ES-I3 (cell line): Measurements from ENCODE around the gene TDRD6.

Source experiments
- H3K36me3 ChIP-seq: 2 replicates; pipeline ENCODE4 v1.6.1; 2013; ENCODE audit warnings: mild to moderate bottlenecking, low read length, control low read depth, moderate library complexity; ENCODE audit not compliant: insufficient read depth
- H3K4me1 ChIP-seq: 2 replicates; pipeline ENCODE4 v1.6.1; 2013; ENCODE audit warnings: mild to moderate bottlenecking, control low read depth, low read length; ENCODE audit not compliant: insufficient read depth
- H3K9ac ChIP-seq: 2 replicates; pipeline ENCODE4 v1.6.1; 2013; ENCODE audit warnings: low read depth, mild to moderate bottlenecking, low read length, moderate library complexity
- H3K9me3 ChIP-seq: 2 replicates; pipeline ENCODE4 v1.6.1; 2013; ENCODE audit warnings: mild to moderate bottlenecking, low read length, moderate library complexity; ENCODE audit not compliant: control insufficient read depth, insufficient read depth

The TDRD6 gene

GRCh38 chr6:46655803-46656202 is 31.9 kb upstream of the TDRD6 start:
- Histone ChIP-seq H3K36me3 (no peaks in the 10 kb centered on the region), H3K9me3 (no peaks in the 10 kb centered on the region), H3K9ac (no peak overlapping the region), H3K4me1 (no peaks in the 10 kb centered on the region)

DNA sequence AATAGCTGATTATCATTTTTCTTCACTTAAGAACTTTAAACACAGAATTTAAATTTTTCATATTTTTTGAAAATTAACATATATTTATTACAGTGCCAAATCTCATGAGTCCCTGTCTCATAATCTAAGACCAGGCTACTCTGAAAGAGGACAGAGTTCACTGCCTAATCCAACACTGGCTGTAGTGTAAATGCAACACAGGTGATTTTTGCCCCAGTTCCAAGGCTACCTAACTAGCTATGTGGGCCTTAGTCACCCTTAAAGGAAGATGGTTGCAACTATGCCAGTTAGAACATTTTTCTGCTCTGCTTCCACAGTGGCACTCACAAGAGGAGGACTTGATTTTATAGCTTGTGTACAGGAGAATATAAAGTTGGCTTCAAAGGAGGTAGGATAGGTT is 30.0 kb upstream of the TDRD6 start:
- Histone ChIP-seq H3K36me3 (no peaks in the 10 kb centered on the region), H3K9me3 (no peaks in the 10 kb centered on the region), H3K9ac (no peak overlapping the region), H3K4me1 (no peaks in the 10 kb centered on the region)

- H3K36me3 ChIP-seq, result no peaks in the 10 kb centered on the region
- no peak overlapping the region for H3K9ac ChIP-seq
- no peaks in the 10 kb centered on the region for H3K4me1 ChIP-seq
- H3K9me3 ChIP-seq, result no peaks in the 10 kb centered on the region
These were observed 26.2 kb upstream of the TDRD6 start for GRCh38 chr6:46661483-46661882.

GRCh38 chr6:46667377-46667776 is 20.3 kb upstream of the TDRD6 start:
- H3K9ac ChIP-seq, result no peak overlapping the region
- H3K36me3 ChIP-seq, result no peaks in the 10 kb centered on the region
- no peaks in the 10 kb centered on the region for H3K9me3 ChIP-seq
- H3K4me1 ChIP-seq, result no peaks in the 10 kb centered on the region

DNA sequence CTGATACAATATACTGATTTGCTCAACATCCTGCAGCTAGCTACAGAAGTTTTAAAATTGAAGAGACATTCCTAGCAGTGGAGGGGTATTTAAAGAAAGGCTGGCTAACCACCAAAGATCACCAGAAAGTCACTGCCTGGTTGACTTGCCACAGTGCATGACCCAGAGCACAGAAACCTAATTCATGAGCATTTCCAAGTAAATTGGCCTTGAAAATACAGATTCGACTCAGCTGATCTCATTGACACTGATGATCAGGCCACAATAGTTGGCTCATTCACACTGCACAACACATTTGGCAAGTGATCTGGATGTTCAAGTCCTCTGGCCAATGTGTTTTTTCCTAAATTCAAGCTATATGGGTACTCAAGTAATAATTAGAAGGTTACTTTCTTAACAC is 13.3 kb upstream of the TDRD6 start:
- Histone ChIP-seq H3K36me3 (no peaks in the 10 kb centered on the region), H3K9ac (no peak overlapping the region), H3K9me3 (no peaks in the 10 kb centered on the region), H3K4me1 (peaks cover 7% of the 10 kb centered on the region; the same call in 1 of the 2 replicates)

DNA sequence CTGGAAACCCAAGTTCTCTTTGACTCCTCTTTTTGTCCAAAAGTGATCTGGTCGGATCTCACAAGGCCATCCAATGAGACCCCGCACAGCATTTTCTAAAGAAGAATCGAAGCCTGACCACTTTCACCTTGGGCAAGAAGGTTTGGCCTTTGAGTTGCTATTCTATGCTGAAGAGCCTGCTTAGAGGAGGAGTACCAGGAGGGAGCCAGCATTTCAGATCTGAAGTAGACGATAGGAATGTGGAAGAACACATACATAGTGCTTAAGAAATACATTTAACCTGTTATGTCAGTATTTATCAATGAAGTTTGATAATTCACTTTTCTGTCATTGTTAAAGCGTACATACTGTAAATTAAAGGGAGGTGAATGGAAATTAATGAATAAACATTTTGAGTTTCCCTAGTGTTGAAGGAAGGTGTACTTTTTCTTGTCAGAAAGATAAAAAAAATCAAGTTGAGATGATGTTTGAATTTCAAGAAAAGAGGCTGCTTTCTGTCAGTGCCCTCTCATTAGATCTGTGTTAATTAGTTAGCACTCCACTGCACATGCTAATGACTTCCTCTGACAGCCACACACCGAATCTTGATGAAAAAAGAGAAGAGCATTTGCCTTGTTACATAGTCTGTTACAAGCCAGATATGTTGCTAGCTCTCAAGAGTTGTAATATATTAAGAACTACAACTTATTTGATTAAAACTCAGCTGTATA is 10.9 kb upstream of the TDRD6 start:
- no peaks in the 10 kb centered on the region for H3K36me3 ChIP-seq

GRCh38 chr6:46677314-46677654 is 10.4 kb upstream of the TDRD6 start:
- no peaks in the 10 kb centered on the region for H3K9me3 ChIP-seq
- no peak overlapping the region for H3K9ac ChIP-seq
- H3K4me1 ChIP-seq, result peaks cover 7% of the 10 kb centered on the region; the same call in 1 of the 2 replicates
- no peaks in the 10 kb centered on the region for H3K36me3 ChIP-seq

More for the DNA sequence above, 10.9 kb upstream of the TDRD6 start:
- Histone ChIP-seq H3K9ac (no peak overlapping the region), H3K9me3 (no peaks in the 10 kb centered on the region), H3K4me1 (peaks cover 7% of the 10 kb centered on the region; the same call in 1 of the 2 replicates)

GRCh38 chr6:46684771-46685170 is 2.9 kb upstream of the TDRD6 start:
- Histone ChIP-seq H3K9me3 (no peaks in the 10 kb centered on the region), H3K36me3 (no peaks in the 10 kb centered on the region), H3K4me1 (no peaks in the 10 kb centered on the region), H3K9ac (no peak overlapping the region)

GRCh38 chr6:46688117-46688965 is 656 bp downstream of the TDRD6 start:
- Histone ChIP-seq H3K36me3 (no peaks in the 10 kb centered on the region), H3K9me3 (no peaks in the 10 kb centered on the region), H3K4me1 (no peaks in the 10 kb centered on the region), H3K9ac (no peak overlapping the region)

- H3K9ac ChIP-seq, result no peak overlapping the region
- no peaks in the 10 kb centered on the region for H3K4me1 ChIP-seq
- no peaks in the 10 kb centered on the region for H3K36me3 ChIP-seq
- no peaks in the 10 kb centered on the region for H3K9me3 ChIP-seq
These were observed 1.3 kb downstream of the TDRD6 start for GRCh38 chr6:46688966-46689335.

DNA sequence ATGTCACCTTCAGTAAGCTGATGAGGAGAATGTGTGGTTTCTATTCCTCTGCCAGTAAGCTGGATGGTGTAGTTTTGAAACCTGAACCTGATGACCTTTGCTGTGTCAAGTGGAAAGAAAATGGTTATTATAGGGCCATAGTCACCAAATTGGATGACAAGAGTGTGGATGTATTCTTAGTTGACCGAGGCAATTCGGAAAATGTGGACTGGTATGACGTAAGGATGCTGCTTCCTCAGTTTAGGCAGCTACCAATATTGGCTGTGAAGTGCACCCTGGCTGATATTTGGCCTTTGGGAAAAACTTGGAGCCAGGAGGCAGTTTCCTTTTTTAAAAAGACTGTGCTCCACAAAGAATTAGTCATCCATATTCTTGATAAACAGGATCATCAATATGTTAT is 2.0 kb downstream of the TDRD6 start:
- H3K36me3 ChIP-seq, result no peaks in the 10 kb centered on the region
- H3K4me1 ChIP-seq, result no peaks in the 10 kb centered on the region
- H3K9ac ChIP-seq, result no peak overlapping the region
- no peaks in the 10 kb centered on the region for H3K9me3 ChIP-seq

DNA sequence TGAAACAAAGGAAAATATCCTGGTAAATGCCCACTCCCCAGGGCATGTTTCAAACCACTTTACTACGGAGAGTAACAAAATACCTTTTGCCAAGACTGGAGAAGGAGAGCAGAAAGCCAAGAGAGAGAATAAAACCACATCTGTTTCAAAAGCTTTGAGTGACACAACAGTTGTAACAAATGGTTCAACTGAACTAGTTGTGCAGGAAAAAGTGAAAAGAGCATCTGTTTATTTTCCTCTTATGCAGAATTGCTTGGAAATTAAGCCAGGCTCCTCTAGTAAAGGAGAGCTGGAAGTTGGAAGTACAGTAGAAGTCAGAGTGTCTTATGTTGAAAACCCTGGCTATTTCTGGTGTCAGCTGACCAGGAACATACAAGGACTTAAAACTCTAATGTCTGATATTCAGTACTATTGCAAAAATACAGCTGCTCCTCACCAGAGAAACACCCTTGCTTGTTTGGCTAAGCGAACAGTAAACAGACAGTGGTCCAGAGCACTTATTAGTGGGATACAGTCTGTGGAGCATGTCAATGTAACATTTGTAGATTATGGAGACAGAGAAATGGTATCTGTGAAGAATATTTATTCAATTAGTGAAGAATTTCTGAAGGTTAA is 2.6 kb downstream of the TDRD6 start:
- no peaks in the 10 kb centered on the region for H3K4me1 ChIP-seq
- no peaks in the 10 kb centered on the region for H3K9me3 ChIP-seq
- H3K9ac ChIP-seq, result no peak overlapping the region
- no peaks in the 10 kb centered on the region for H3K36me3 ChIP-seq

- H3K9me3 ChIP-seq, result no peaks in the 10 kb centered on the region
- H3K36me3 ChIP-seq, result no peaks in the 10 kb centered on the region
- no peaks in the 10 kb centered on the region for H3K4me1 ChIP-seq
- no peak overlapping the region for H3K9ac ChIP-seq
These were observed 3.3 kb downstream of the TDRD6 start for GRCh38 chr6:46690911-46691451.

DNA sequence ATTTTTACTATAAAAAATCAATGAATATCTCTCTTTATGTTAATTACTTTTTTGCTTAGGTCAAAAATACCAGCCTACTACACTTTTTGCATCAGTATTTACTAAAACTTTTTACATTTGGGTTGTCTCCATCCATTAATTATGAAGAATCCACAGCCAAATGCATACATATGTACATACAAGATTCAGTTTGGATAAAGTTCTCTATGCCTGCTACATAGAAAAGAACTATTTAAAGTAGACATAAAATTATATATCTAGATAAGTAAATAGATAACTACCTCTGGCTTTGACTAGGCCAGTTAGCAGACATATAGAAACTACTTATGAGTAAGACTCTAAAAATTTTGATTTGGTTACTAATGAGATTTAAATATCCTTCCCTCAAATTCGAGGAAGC is 12.3 kb downstream of the TDRD6 start:
- no peaks in the 10 kb centered on the region for H3K36me3 ChIP-seq
- no peaks in the 10 kb centered on the region for H3K9me3 ChIP-seq
- H3K9ac ChIP-seq, result no peak overlapping the region
- H3K4me1 ChIP-seq, result no peaks in the 10 kb centered on the region; the same call in 1 of the 2 replicates
